Esophagus (tissue), 2 donors: Measurements from ENCODE around the gene FBXL4. TPM values are rescaled to one million over a fixed set of nuclear protein-coding genes. Genes with fewer than 3 reads are reported as not detected.

Source experiments
- H3K27ac ChIP-seq, 2 donors: one replicate each; pipeline ENCODE4 v1.5.1; 2013; ENCODE audit warnings: low read depth in 2 of 2, mild to moderate bottlenecking in 2 of 2, inconsistent platforms in 1 of 2, low read length in 1 of 2, moderate library complexity in 1 of 2
- H3K27me3 ChIP-seq, 2 donors: one replicate each; pipeline ENCODE4 v1.6.1; 2013; ENCODE audit warnings: low read length in 2 of 2, control low read depth in 1 of 2, mild to moderate bottlenecking in 1 of 2; ENCODE audit not compliant: insufficient read depth in 2 of 2, control insufficient read depth in 1 of 2
- H3K36me3 ChIP-seq, 2 donors: one replicate each; pipeline ENCODE4 v1.6.1; 2013; ENCODE audit warnings: low read length in 1 of 2; ENCODE audit not compliant: control insufficient read depth in 2 of 2, insufficient read depth in 2 of 2
- H3K4me1 ChIP-seq, 2 donors: one replicate each; pipeline ENCODE4 v1.6.1; 2013; ENCODE audit warnings: low read length in 1 of 2; ENCODE audit not compliant: control insufficient read depth in 2 of 2, insufficient read depth in 2 of 2
- H3K4me3 ChIP-seq, 2 donors: one replicate each; pipeline ENCODE4 v1.5.1; 2013; ENCODE audit warnings: low read length in 2 of 2, mild to moderate bottlenecking in 2 of 2, low read depth in 1 of 2, moderate library complexity in 1 of 2
- H3K9me3 ChIP-seq, 2 donors: one replicate each; pipeline ENCODE4 v1.6.1; 2013; ENCODE audit warnings: mild to moderate bottlenecking in 2 of 2, low read depth in 1 of 2, low read length in 1 of 2, moderate library complexity in 1 of 2; ENCODE audit not compliant: control insufficient read depth in 2 of 2, insufficient read depth in 1 of 2
- WGBS, 2 donors: extraction: QIAGEN DNeasy Blood & Tissue Kit; methylation state at CpG; one replicate each; pipeline ENCODE4 v1.1.7; 2013; 5-methylcytosine and 5-hydroxymethylcytosine counted together
- polyA plus RNA-seq, 2 donors: library from polyadenylated mRNA; stranded (reverse); fragments of 200-250 nt; gene quantifications; one replicate each; pipeline ENCODE4 v1.2.3, GENCODE V29; 2013
- donor health status: healthy with polysubstance abuse.
- donor health status: Bipolar disorder and iron deficiency.

The FBXL4 gene
- polyA plus RNA-seq, 2 donors, result 2.4 to 2.9 TPM

DNA sequence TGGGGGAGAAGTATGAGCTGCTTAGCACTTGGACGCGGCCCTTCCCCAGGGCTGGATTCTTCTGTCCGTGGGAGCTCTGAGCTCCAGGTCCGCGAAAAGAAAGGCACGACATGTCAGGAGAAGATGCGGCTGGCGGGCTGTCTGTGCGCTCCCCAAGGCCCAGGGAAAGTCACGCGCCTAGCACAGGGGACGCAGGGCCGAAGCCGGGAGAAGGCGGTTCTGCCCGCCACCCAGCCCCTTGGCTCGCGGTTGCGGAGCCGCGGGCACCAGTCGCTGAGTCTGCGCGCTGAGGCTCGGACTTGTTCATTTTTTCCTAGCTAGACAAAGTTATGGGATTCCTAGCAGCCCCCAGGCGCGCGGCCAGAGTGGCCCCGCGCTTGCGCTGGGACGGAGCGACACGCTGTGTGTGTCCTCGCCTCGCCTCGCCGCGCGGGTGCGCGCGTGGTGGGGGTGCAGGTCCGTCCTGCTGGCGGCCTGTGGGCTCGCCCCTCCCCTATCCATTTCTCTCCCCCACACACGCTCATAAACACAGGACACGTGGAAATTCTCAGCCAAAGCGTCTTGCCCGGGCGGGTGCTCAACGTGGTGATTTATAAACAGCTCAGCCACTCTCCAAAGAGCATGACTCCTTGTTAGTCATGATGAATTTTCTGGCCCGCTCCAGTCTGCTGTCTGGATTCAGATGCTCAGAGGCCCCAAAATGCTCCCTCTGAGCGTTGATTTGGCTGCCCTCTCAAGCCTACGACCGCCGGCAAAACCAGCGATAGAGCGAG lies 115.3 kb downstream of the FBXL4 start:
- H3K27ac ChIP-seq, result no peak overlapping the region
- 3% methylated on average over 59 of the region's 59 CpGs for whole genome bisulfite sequencing, 2 donors
- peak overlapping the region in 1 of 2 donors; percentile 57 for H3K4me3 ChIP-seq
- H3K36me3 ChIP-seq, result no peaks in the 10 kb centered on the region
- peaks cover 6 to 48% of the 10 kb centered on the region in 2 donors for H3K27me3 ChIP-seq
- peaks cover 4 to 25% of the 10 kb centered on the region in 2 donors for H3K4me1 ChIP-seq
- H3K9me3 ChIP-seq, result no peaks in the 10 kb centered on the region

- Histone ChIP-seq H3K4me1 (peaks cover 4 to 26% of the 10 kb centered on the region in 2 donors), H3K9me3 (no peaks in the 10 kb centered on the region), H3K4me3 (peak overlapping the region in 1 of 2 donors; percentile 2), H3K27me3 (peaks cover 6 to 50% of the 10 kb centered on the region in 2 donors), H3K27ac (no peak overlapping the region), H3K36me3 (no peaks in the 10 kb centered on the region)
- WGBS, 2 donors, result 4 to 5% methylated on average over 11 of the region's 11 CpGs
These were observed 115.8 kb downstream of the FBXL4 start for GRCh38 chr6:98831959-98832283.

DNA sequence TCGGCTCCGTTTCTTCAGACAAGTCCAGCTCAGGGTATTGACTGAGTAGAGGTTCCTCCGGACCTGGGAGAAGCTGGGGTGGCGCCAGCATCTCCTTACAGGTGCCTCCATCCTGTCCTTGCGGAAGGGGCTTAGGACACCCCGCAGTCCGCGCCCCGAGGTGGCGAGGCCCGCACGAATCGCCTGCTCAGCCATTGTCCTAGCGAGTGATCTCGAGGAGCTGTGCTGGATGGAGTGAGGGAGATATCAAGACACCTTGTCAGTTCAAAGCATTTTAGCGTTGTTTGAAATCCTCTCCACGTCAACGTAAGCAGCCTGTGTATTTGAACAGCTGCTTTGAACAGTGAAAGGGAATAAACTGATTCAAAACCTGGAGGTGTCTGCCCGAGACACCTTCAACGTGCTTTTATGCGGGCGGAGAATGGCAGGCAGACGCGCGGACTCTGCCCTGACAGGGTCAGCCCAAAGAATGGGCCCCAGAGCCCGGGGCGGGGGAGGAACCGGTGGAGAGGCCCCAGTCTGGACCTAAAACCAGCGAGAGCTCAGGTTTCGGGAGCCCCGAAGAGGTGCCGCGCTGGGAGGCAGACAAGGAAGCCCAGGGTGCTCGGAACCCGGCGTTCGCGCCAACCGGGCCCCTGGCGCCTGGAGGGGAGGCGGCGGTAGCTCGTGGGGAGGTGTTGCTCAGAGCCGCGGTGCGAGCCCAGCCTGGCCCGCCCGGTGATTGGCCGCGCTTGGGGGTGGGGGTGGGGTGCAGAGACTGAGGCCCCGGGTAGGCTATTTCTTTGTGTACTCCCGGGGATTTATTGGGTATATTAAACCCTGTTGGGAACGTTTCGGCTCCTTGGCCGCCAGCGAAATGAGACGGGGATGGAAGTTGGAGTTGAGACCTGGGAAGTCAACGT lies 116.4 kb downstream of the FBXL4 start:
- Histone ChIP-seq H3K9me3 (no peaks in the 10 kb centered on the region), H3K36me3 (no peaks in the 10 kb centered on the region), H3K4me3 (no peak overlapping the region), H3K27ac (no peak overlapping the region), H3K4me1 (peaks cover 4 to 26% of the 10 kb centered on the region in 2 donors), H3K27me3 (peaks cover 6 to 45% of the 10 kb centered on the region in 2 donors)
- 5% methylated on average over 53 to 58 of the region's 58 CpGs for WGBS, 2 donors

- Histone ChIP-seq H3K27me3 (peaks cover 6 to 38% of the 10 kb centered on the region in 2 donors), H3K27ac (no peak overlapping the region), H3K9me3 (no peaks in the 10 kb centered on the region), H3K4me3 (no peak overlapping the region), H3K4me1 (peaks cover 2 to 19% of the 10 kb centered on the region in 2 donors), H3K36me3 (no peaks in the 10 kb centered on the region)
- 24 to 26% methylated on average over 2 of the region's 2 CpGs for WGBS, 2 donors
These were observed 117.6 kb downstream of the FBXL4 start for GRCh38 chr6:98830146-98830545.

DNA sequence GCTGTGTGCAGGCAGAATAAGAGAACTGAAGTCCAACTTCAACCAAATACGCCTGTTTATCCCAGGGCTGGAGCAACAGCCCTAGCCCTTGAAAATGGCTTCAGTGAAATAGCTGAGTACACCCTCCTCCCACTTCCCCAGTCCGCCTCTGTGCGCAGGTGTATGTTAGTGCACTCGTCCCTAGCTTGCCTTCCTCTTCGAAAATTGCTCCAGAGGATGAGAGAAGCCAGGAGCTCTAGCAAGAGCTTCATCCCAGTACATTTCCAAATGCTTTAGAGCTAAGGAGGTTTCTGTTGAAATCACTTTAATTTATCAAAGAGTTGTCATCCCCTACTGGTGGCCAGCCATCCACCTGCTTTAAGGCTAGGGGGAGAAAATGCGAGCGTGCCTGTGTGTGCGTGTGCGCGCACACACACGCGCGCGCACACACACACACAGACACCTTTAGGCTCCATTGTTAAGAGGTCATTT lies 118.8 kb downstream of the FBXL4 start:
- Histone ChIP-seq H3K4me3 (no peak overlapping the region), H3K27ac (no peak overlapping the region), H3K27me3 (peaks cover 4 to 42% of the 10 kb centered on the region in 2 donors), H3K36me3 (no peaks in the 10 kb centered on the region), H3K4me1 (peaks cover 8 to 16% of the 10 kb centered on the region in 2 donors), H3K9me3 (no peaks in the 10 kb centered on the region)
- 19 to 23% methylated on average over 14 of the region's 14 CpGs for WGBS, 2 donors

- no peak overlapping the region for H3K4me3 ChIP-seq
- WGBS, 2 donors, result 7 to 11% methylated on average over 12 of the region's 12 CpGs
- H3K4me1 ChIP-seq, result peaks cover 8 to 11% of the 10 kb centered on the region in 2 donors
- H3K36me3 ChIP-seq, result no peaks in the 10 kb centered on the region
- no peak overlapping the region for H3K27ac ChIP-seq
- no peaks in the 10 kb centered on the region for H3K9me3 ChIP-seq
- peaks cover 4 to 44% of the 10 kb centered on the region in 2 donors for H3K27me3 ChIP-seq
These were observed 119.4 kb downstream of the FBXL4 start for GRCh38 chr6:98828211-98828788.

- Histone ChIP-seq H3K27ac (no peak overlapping the region), H3K9me3 (no peaks in the 10 kb centered on the region), H3K36me3 (no peaks in the 10 kb centered on the region), H3K4me1 (peaks cover 6 to 8% of the 10 kb centered on the region in 2 donors), H3K27me3 (peaks cover 4 to 39% of the 10 kb centered on the region in 2 donors), H3K4me3 (no peak overlapping the region)
- 9 to 11% methylated on average over 40 to 44 of the region's 44 CpGs for WGBS, 2 donors
These were observed 120.2 kb downstream of the FBXL4 start for GRCh38 chr6:98827295-98828159.

GRCh38 chr6:98825600-98826230 lies 122.0 kb downstream of the FBXL4 start:
- 9 to 10% methylated on average over 19 of the region's 19 CpGs for WGBS, 2 donors
- H3K4me1 ChIP-seq, result peaks cover 2 to 6% of the 10 kb centered on the region in 2 donors
- peaks cover 8 to 35% of the 10 kb centered on the region in 2 donors for H3K27me3 ChIP-seq
- no peak overlapping the region for H3K27ac ChIP-seq
- H3K4me3 ChIP-seq, result no peak overlapping the region
- H3K9me3 ChIP-seq, result no peaks in the 10 kb centered on the region
- H3K36me3 ChIP-seq, result no peaks in the 10 kb centered on the region
